Activated naive CD8-positive, alpha-beta T cell treated with anti-CD3 and anti-CD28 coated beads, Interleukin-2, amount 10 ng/mL, durations not matched to agents 7 days and 5 days (primary cell): ENCODE data around the gene COX14. TPM values are rescaled to one million over a fixed set of nuclear protein-coding genes. Genes with fewer than 3 reads are reported as not detected.

ENCODE experiments used
- ATAC-seq: fragments of 150-1000 bp; cut with Tn5 transposase; one replicate; pipeline ENCODE4 v1.10.0; 2021; ENCODE audit warnings: low read depth, moderate library complexity
- POLR2A ChIA-PET: fragments of 350-600 bp; sonication (Branson Sonifier 250); formaldehyde crosslinking; loops from one replicate; lab custom pipeline; 2021; ENCODE audit warnings: antibody characterized with exemption; lab: Charles Lee
- DNase-seq: peaks from one replicate; pipeline ENCODE4 v3.0.0; 2021
- H3K27ac Mint-ChIP-seq: one replicate; pipeline ENCODE4 v1.8.0; 2022; ENCODE audit warnings: mild to moderate bottlenecking, mixed read lengths
- H3K27me3 Mint-ChIP-seq: one replicate; pipeline ENCODE4 v1.8.0; 2022; ENCODE audit warnings: mild to moderate bottlenecking, moderate library complexity, mixed read lengths
- H3K36me3 Mint-ChIP-seq: one replicate; pipeline ENCODE4 v1.8.0; 2021; ENCODE audit warnings: mild to moderate bottlenecking, mixed read lengths
- H3K4me1 Mint-ChIP-seq: one replicate; pipeline ENCODE4 v1.8.0; 2021; ENCODE audit warnings: mixed read lengths
- H3K4me3 Mint-ChIP-seq: one replicate; pipeline ENCODE4 v1.8.0; 2022; ENCODE audit warnings: mild to moderate bottlenecking, moderate library complexity, mixed read lengths
- H3K9me3 Mint-ChIP-seq: one replicate; pipeline ENCODE4 v1.8.0; 2021; ENCODE audit warnings: mixed read lengths
- total RNA-seq, 2 experiments: library from RNA; stranded (reverse); gene quantifications; one replicate each; pipeline ENCODE4 v1.2.3, GENCODE V29; 2021

Gene COX14
- 10 to 100 TPM; 47.5 to 54.2 TPM for total RNA-seq

GRCh38 chr12:50111693-50112455 is at the start of gene COX14:
TSS of gene COX14 (plus strand) at chr12:50112236. CDS start at chr12:50120044, 7,808 bp downstream.
- Mint-ChIP-seq H3K9me3 (no peaks in the 10 kb centered on the region), H3K27me3 (no peaks in the 10 kb centered on the region), H3K36me3 (peaks cover 13% of the 10 kb centered on the region), H3K4me3 (peak within 1 kb of the TSS; percentile 100), H3K27ac (peak within 1 kb of the TSS; percentile 100), H3K4me1 (peaks cover 24% of the 10 kb centered on the region)
- DNase-seq (peak; percentile 99), ATAC-seq (peak; percentile 89)
- POLR2A ChIA-PET = interaction anchor here (0.7 to 4.6 kb wide), 20 partner anchors 9 to 1155 kb away, joined by 3 to 42 read pairs (median 5); partner anchors contain the start of genes CERS5, GPD1, LIMA1 and RACGAP1

- Mint-ChIP-seq H3K9me3 (no peaks in the 10 kb centered on the region), H3K4me1 (peaks cover 46% of the 10 kb centered on the region), H3K36me3 (peaks cover 18% of the 10 kb centered on the region), H3K27me3 (no peaks in the 10 kb centered on the region), H3K27ac (no peak overlapping the region), H3K4me3 (no peak overlapping the region)
- POLR2A ChIA-PET = no interaction called here
- no peak for ATAC-seq
- no peak for DNase-seq
Observed at GRCh38 chr12:50062728-50063460, 49.1 kb upstream of the COX14 start.

GRCh38 chr12:50065726-50066310 is 46.2 kb upstream of the COX14 start:
- Mint-ChIP-seq H3K36me3 (peaks cover 25% of the 10 kb centered on the region), H3K9me3 (no peaks in the 10 kb centered on the region), H3K27me3 (no peaks in the 10 kb centered on the region), H3K4me3 (no peak overlapping the region), H3K4me1 (peaks cover 30% of the 10 kb centered on the region), H3K27ac (no peak overlapping the region)
- POLR2A ChIA-PET = interaction anchor here (1.4 kb wide), 1 partner anchor 40 kb away, joined by 3 read pairs; the partner anchor contains the start of gene RACGAP1
- DNase-seq (no peak), ATAC-seq (no peak)

- no peaks in the 10 kb centered on the region for H3K27me3 Mint-ChIP-seq
- peaks cover 20% of the 10 kb centered on the region for H3K36me3 Mint-ChIP-seq
- H3K9me3 Mint-ChIP-seq = no peaks in the 10 kb centered on the region
- H3K4me1 Mint-ChIP-seq = peaks cover 26% of the 10 kb centered on the region
- H3K27ac Mint-ChIP-seq = no peak overlapping the region
- no peak overlapping the region for H3K4me3 Mint-ChIP-seq
- POLR2A ChIA-PET = interaction anchor here (0.6 to 1.4 kb wide), 2 partner anchors 41 to 247 kb away, joined by 3 read pairs; partner anchors contain the start of gene RACGAP1
- no peak for ATAC-seq
- DNase-seq = no peak
Observed at GRCh38 chr12:50066402-50066801, 45.6 kb upstream of the COX14 start.

DNA sequence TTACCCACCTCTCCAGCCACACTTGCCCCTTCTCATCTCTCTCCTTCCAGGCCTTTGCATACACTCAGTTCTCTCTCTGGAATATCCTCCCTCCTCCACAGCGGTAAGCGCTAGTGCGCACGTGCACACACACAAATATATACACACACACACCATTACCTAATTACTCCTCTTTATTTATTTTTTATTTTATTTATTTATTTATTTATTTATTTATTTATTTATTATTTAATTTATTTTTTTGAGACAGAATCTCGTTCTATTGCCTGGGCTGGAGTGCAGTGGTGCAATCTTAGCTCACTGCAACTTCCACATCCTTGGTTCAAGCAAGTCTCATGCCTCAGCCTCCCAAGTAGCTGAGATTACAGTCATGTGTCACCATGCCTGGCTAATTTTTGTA is 43.0 kb upstream of the COX14 start:
- DNase-seq = no peak
- H3K27me3 Mint-ChIP-seq = no peaks in the 10 kb centered on the region
- H3K9me3 Mint-ChIP-seq = no peaks in the 10 kb centered on the region
- POLR2A ChIA-PET = no interaction called here
- H3K4me3 Mint-ChIP-seq = no peak overlapping the region
- no peak overlapping the region for H3K27ac Mint-ChIP-seq
- peaks cover 9% of the 10 kb centered on the region for H3K36me3 Mint-ChIP-seq
- H3K4me1 Mint-ChIP-seq = peaks cover 12% of the 10 kb centered on the region
- ATAC-seq = no peak

DNA sequence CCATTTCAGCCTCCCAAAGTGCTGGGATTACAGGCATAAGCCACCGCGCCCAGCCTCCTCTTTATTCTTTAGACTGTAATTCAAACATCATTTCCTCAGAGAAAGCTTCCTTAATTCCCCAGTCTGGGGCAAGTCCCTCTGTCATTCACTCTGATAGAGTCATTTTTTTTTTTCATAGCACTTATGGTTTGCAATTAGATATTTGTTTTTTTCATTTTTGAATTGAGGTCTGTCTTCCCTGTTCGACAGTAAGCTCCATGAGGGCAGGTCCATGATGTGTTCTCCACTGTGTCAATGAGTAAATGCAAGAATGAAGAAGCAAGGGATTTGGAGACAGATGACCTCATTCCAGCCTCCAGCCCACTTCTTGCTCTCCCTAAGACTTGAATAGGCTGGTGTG is 42.5 kb upstream of the COX14 start:
- Mint-ChIP-seq H3K9me3 (no peaks in the 10 kb centered on the region), H3K27me3 (no peaks in the 10 kb centered on the region), H3K4me1 (peaks cover 12% of the 10 kb centered on the region), H3K36me3 (peaks cover 8% of the 10 kb centered on the region), H3K27ac (no peak overlapping the region), H3K4me3 (no peak overlapping the region)
- DNase-seq (no peak), ATAC-seq (no peak)
- POLR2A ChIA-PET = no interaction called here

DNA sequence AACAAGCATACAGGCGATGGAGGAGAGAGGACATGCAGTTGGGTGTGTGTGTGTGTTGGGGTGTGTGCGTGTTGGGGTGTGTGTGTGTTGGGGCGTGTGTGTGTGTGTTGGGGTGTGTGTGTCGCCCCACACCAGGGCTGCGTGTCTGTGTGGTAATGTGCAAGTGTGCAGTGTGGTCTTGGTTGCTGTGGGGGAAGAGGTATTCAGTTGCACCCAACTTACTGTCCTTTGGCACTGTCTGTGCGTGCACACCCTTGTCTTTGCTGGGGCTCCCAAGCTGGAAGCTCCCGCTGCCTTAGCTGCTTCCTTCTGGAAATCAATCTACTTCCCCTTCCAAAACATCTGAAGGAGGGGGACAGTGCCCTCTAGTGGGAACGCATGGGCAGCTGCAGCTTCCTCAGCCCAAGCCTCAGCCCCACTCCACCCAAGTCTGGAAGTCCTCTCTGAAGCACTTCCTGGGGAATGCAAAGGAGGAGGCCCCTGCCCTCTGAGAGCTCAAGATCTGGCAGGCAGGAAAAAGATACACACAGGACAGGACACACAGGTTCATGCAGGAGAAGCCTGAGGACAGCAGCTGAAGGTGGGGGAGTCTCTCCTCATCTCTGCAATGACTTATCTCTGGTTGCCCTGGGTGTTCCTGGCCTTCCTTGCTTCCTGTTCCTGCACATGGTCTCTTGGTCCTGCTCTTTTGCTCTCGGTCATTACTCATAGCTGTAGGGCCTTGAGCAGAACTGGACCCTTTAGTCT is 41.5 kb upstream of the COX14 start:
- peaks cover 7% of the 10 kb centered on the region for H3K36me3 Mint-ChIP-seq
- no peaks in the 10 kb centered on the region for H3K27me3 Mint-ChIP-seq
- ATAC-seq (peak; percentile 53), DNase-seq (peak; percentile 68)
- H3K27ac Mint-ChIP-seq = peak overlapping the region; percentile 21
- H3K4me3 Mint-ChIP-seq = no peak overlapping the region
- H3K4me1 Mint-ChIP-seq = peaks cover 12% of the 10 kb centered on the region
- POLR2A ChIA-PET = interaction anchor here (0.7 to 1.9 kb wide), 3 partner anchors 9 to 14 kb away, joined by 3 to 6 read pairs (median 4); no protein-coding TSS in a partner anchor
- no peaks in the 10 kb centered on the region for H3K9me3 Mint-ChIP-seq

GRCh38 chr12:50072198-50072907 is 39.7 kb upstream of the COX14 start:
- Mint-ChIP-seq H3K4me3 (no peak overlapping the region), H3K27ac (no peak overlapping the region), H3K9me3 (no peaks in the 10 kb centered on the region), H3K4me1 (peaks cover 12% of the 10 kb centered on the region), H3K27me3 (no peaks in the 10 kb centered on the region), H3K36me3 (peaks cover 7% of the 10 kb centered on the region)
- ATAC-seq = no peak
- no peak for DNase-seq
- POLR2A ChIA-PET = no interaction called here

GRCh38 chr12:50073206-50073605 is 38.8 kb upstream of the COX14 start:
- Mint-ChIP-seq H3K27me3 (no peaks in the 10 kb centered on the region), H3K27ac (no peak overlapping the region), H3K4me1 (peaks cover 12% of the 10 kb centered on the region), H3K36me3 (peaks cover 9% of the 10 kb centered on the region), H3K9me3 (no peaks in the 10 kb centered on the region), H3K4me3 (no peak overlapping the region)
- DNase-seq = no peak
- POLR2A ChIA-PET = no interaction called here
- no peak for ATAC-seq

GRCh38 chr12:50073712-50074111 is 38.3 kb upstream of the COX14 start:
- Mint-ChIP-seq H3K9me3 (no peaks in the 10 kb centered on the region), H3K4me1 (peaks cover 12% of the 10 kb centered on the region), H3K27me3 (no peaks in the 10 kb centered on the region), H3K27ac (no peak overlapping the region), H3K4me3 (no peak overlapping the region), H3K36me3 (peaks cover 9% of the 10 kb centered on the region)
- ATAC-seq (no peak), DNase-seq (no peak)
- POLR2A ChIA-PET = no interaction called here

GRCh38 chr12:50074936-50075807 is 36.9 kb upstream of the COX14 start:
- POLR2A ChIA-PET = no interaction called here
- peak overlapping the region; percentile 68 for H3K27ac Mint-ChIP-seq
- peaks cover 10% of the 10 kb centered on the region for H3K4me1 Mint-ChIP-seq
- peaks cover 6% of the 10 kb centered on the region for H3K36me3 Mint-ChIP-seq
- ATAC-seq (peak; percentile 88), DNase-seq (peak; percentile 87)
- no peaks in the 10 kb centered on the region for H3K9me3 Mint-ChIP-seq
- no peak overlapping the region for H3K4me3 Mint-ChIP-seq
- H3K27me3 Mint-ChIP-seq = no peaks in the 10 kb centered on the region

- H3K4me3 Mint-ChIP-seq = no peak overlapping the region
- no peak overlapping the region for H3K27ac Mint-ChIP-seq
- no peaks in the 10 kb centered on the region for H3K27me3 Mint-ChIP-seq
- ATAC-seq (no peak), DNase-seq (no peak)
- H3K36me3 Mint-ChIP-seq = peaks cover 2% of the 10 kb centered on the region
- POLR2A ChIA-PET = interaction anchor here (1.5 kb wide), 1 partner anchor 91 kb away, joined by 6 read pairs; the partner anchor contains the start of gene CERS5
- H3K4me1 Mint-ChIP-seq = peaks cover 4% of the 10 kb centered on the region
- H3K9me3 Mint-ChIP-seq = no peaks in the 10 kb centered on the region
Observed at GRCh38 chr12:50075808-50076170, 36.2 kb upstream of the COX14 start.
